ENCODE data around the gene TNFAIP6.

- TF ChIP-seq, protein P1, sequence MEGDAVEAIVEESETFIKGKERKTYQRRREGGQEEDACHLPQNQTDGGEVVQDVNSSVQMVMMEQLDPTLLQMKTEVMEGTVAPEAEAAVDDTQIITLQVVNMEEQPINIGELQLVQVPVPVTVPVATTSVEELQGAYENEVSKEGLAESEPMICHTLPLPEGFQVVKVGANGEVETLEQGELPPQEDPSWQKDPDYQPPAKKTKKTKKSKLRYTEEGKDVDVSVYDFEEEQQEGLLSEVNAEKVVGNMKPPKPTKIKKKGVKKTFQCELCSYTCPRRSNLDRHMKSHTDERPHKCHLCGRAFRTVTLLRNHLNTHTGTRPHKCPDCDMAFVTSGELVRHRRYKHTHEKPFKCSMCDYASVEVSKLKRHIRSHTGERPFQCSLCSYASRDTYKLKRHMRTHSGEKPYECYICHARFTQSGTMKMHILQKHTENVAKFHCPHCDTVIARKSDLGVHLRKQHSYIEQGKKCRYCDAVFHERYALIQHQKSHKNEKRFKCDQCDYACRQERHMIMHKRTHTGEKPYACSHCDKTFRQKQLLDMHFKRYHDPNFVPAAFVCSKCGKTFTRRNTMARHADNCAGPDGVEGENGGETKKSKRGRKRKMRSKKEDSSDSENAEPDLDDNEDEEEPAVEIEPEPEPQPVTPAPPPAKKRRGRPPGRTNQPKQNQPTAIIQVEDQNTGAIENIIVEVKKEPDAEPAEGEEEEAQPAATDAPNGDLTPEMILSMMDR (IDR thresholded peaks at IDR 0.05; ENCODE audit: low read depth, low read length): no peak
- TF ChIP-seq EZH2phosphoT487 (IDR thresholded peaks at IDR 0.05; ENCODE audit: low read depth): no peak
Measured at GRCh38 chr2:151399981-151400380, 42.6 kb downstream of the TNFAIP6 start.

Measured in OCI-LY3 (cell line).